ENCODE results near the gene TRIM2.

TRIM2 gene

DNA sequence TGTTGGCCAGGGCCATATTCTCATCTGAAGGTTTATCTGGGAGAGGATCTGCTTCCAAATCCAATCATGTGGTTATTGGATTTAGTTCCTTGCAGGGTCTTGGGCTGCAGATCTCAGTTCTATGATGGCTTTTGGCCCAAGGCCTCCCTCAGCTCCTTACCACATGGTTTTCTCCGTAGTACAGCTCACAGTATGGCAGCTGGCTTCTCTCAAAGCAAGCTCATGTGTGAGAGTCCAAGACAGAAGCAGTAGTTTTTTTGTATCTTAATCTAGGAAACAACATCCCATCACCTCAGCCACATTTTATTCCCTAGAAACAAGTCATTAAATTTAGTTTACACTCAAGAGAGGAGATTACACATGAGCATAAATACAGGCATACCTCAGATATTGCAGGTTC is 164.8 kb downstream of the TRIM2 start:
- no peak for DNase-seq (ENCODE audit: low read depth in 2 of 2)
- no peak overlapping the region for H3K4me3 ChIP-seq (replicated peaks in 1 of 2; ENCODE audit: low read depth in 2 of 2, low read length in 2 of 2)
- TF ChIP-seq, protein P1, sequence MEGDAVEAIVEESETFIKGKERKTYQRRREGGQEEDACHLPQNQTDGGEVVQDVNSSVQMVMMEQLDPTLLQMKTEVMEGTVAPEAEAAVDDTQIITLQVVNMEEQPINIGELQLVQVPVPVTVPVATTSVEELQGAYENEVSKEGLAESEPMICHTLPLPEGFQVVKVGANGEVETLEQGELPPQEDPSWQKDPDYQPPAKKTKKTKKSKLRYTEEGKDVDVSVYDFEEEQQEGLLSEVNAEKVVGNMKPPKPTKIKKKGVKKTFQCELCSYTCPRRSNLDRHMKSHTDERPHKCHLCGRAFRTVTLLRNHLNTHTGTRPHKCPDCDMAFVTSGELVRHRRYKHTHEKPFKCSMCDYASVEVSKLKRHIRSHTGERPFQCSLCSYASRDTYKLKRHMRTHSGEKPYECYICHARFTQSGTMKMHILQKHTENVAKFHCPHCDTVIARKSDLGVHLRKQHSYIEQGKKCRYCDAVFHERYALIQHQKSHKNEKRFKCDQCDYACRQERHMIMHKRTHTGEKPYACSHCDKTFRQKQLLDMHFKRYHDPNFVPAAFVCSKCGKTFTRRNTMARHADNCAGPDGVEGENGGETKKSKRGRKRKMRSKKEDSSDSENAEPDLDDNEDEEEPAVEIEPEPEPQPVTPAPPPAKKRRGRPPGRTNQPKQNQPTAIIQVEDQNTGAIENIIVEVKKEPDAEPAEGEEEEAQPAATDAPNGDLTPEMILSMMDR (IDR thresholded peaks at IDR 0.05; ENCODE audit: low read depth, low read length): no peak

DNA sequence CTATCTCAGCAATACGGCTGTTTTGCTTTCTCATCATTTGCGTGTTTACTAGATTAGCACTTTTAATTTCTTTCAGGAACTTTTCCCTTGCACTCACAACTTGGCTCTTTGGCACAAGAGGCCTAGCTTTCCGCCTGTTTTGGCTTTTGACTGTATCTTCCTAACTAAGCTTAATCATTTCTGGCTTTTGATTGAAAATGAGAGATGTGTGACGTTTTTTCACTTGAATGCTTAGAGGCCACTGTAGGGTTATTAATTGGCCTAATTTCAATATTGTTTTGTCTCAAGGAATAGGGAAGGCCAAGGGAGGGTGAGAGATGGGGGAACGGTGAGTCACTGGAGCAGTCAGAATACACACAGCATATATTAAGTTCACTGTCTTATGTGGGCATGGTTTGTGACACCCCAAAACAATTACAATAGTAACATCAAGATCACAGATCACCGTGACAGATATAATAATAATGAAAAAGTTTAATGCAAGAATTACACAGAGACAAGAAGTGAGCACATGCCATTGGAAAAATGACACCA is 167.5 kb downstream of the TRIM2 start:
- TF ChIP-seq, protein P1 (IDR thresholded peaks at IDR 0.05; ENCODE audit: low read depth, low read length): no peak
- no peak for DNase-seq (ENCODE audit: low read depth in 2 of 2)
- H3K4me3 ChIP-seq (replicated peaks in 1 of 2; ENCODE audit: low read depth in 2 of 2, low read length in 2 of 2): no peak overlapping the region

DNA sequence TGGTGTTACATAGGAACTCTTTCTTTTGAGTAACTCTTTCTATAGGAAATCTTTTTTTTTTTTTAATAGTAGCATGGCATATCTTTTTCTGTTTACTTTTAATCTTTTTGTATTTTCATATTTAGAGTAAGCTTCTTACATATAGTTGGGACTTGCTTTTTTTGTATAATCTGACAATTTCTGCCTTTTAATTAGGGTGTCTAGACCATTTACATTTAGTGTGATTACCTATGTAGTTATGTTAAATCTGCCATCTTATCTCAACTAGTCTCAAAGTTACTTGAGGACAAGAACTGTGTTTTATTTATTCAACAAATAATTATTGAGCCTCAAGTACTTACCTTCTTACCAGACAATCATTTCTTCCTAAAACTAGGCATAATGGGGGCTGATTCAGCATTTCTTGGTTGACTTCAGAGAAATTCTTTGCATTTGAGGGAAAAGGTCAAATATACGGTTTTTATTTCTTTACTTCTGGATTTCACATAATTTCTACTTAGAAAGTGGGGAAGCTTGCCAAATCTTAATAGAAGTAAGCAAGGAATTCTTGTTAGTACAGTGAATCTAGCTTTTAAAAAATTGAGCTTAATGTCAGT is 168.8 kb downstream of the TRIM2 start:
- no peak for DNase-seq (ENCODE audit: low read depth in 2 of 2)
- no peak overlapping the region for H3K4me3 ChIP-seq (replicated peaks in 1 of 2; ENCODE audit: low read depth in 2 of 2, low read length in 2 of 2)
- TF ChIP-seq, protein P1 (IDR thresholded peaks at IDR 0.05; ENCODE audit: low read depth, low read length): no peak

DNA sequence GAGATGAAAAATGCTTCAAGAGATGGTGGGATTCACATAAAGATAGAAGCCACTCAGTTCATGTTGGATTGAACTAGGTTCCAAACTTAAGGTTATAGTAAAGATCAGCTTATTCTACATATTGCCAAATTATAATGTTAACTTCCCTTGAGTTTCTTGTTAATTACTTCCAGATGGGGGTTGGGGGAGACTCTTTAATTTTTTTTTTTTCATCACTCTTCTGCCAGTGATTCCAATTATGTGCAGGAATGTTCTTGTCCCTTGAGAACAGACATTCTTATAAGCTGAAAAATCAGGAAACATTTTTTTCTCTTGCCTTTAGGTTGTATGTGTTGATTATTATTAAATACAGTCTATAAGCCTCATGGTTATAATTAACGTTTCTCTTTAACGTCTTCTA is 170.2 kb downstream of the TRIM2 start:
- TF ChIP-seq, protein P1 (IDR thresholded peaks at IDR 0.05; ENCODE audit: low read depth, low read length): no peak
- H3K4me3 ChIP-seq (replicated peaks in 1 of 2; ENCODE audit: low read depth in 2 of 2, low read length in 2 of 2): no peak overlapping the region
- peak; percentile 10 to 34 for DNase-seq (ENCODE audit: low read depth in 2 of 2)

DNA sequence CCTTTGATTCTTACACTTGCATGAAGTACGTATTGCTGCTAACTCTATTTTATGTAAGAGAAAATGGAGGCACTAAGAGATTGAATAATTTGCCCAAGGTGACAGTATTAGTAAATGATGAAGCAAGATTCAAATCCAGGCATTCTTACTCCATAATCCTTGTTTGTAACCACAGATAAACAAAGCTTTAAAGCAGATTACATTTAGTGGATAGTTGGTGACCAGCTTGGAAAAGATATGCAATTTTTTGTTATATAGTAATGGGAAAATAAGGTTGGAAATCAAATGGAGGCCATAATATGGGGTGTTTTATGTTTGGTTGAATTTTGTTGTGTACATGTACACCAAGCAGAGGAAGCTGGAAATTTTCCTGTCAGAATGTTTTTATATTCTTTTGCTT is 171.1 kb downstream of the TRIM2 start:
- no peak overlapping the region for H3K4me3 ChIP-seq (replicated peaks in 1 of 2; ENCODE audit: low read depth in 2 of 2, low read length in 2 of 2)
- DNase-seq (ENCODE audit: low read depth in 2 of 2): no peak
- TF ChIP-seq, protein P1 (IDR thresholded peaks at IDR 0.05; ENCODE audit: low read depth, low read length): no peak

DNA sequence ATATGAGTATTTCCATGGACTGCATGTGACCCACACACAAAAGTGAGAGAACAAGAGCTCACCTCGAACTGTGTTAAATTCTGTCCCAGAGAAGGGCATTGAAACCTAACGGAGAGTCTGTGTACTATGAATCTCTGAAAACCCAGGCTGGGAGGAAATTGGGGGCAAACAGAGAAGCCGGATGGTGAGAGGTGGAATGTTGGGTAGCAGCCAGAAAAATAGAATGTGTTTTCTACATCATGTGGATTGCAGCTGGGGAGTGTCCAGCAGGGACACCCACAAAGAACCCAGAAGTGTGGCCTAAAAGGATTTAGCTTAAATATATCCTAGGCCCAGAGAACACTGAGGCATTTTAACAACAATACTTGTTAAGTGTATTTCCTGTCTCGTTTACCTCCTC is 178.9 kb downstream of the TRIM2 start:
- TF ChIP-seq, protein P1 (IDR thresholded peaks at IDR 0.05; ENCODE audit: low read depth, low read length): no peak
- H3K4me3 ChIP-seq (replicated peaks in 1 of 2; ENCODE audit: low read depth in 2 of 2, low read length in 2 of 2): no peak overlapping the region
- peak; percentile 8 to 29 for DNase-seq (ENCODE audit: low read depth in 2 of 2)

DNA sequence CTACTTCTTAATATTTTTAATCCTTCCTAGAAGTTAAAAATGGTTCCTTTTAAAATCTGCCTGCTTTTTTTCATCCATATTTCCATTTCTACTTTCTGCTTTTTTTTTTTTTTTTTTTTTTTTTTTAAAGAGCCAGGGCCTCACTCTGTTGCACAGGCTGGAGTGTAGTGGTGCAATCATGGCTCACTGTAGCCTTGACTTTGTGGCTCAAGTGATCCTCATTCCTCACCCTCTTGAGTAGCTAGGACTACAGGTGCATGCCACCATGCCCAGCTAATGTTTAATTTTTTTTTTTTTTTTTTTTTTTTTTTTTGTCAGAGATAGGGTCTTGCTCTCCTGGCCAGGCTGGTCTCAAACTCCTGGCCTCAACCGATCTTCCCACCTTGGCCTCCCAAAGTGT is 179.9 kb downstream of the TRIM2 start:
- TF ChIP-seq, protein P1 (IDR thresholded peaks at IDR 0.05; ENCODE audit: low read depth, low read length): no peak
- no peak for DNase-seq (ENCODE audit: low read depth in 2 of 2)
- H3K4me3 ChIP-seq (replicated peaks in 1 of 2; ENCODE audit: low read depth in 2 of 2, low read length in 2 of 2): no peak overlapping the region

All from cardiac fibroblast (primary cell).